B cell (primary cell): ENCODE measurements around the gene FTSJ3. TPM values are rescaled to one million over a fixed set of nuclear protein-coding genes. Genes with fewer than 3 reads are reported as not detected.
A peak's percentile ranks its signal among the peaks of the same experiment; 100 is the strongest.

Experiments
- ATAC-seq: fragments of 200-7000 bp; cut with Tn5 transposase; one replicate; pipeline ENCODE4 v1.10.0; 2021; ENCODE audit warnings: low read depth, mild to moderate bottlenecking, moderate number of reproducible peaks, moderate library complexity
- CTCF ChIA-PET: fragments of 350-600 bp; sonication (Branson Sonifier 250); formaldehyde crosslinking; loops from one replicate; lab custom pipeline; 2021; ENCODE audit warnings: antibody characterized with exemption, inconsistent platforms; lab: Charles Lee
- POLR2A ChIA-PET: fragments of 350-600 bp; sonication (Branson Sonifier 250); formaldehyde crosslinking; loops from one replicate; lab custom pipeline; 2021; ENCODE audit warnings: antibody characterized with exemption; lab: Charles Lee
- DNase-seq: peaks from one replicate; pipeline ENCODE4 v3.0.0; 2013
- H2AFZ ChIP-seq: 2 replicates; pipeline ENCODE4 v1.6.1; 2012; ENCODE audit warnings: mild to moderate bottlenecking, low read depth, low read length; ENCODE audit not compliant: insufficient read depth, poor library complexity, severe bottlenecking
- H3K27ac ChIP-seq, 2 donors: 1 replicate in 1 of 2; 2 replicates in 1 of 2; pipeline ENCODE4 v1.5.1; 2012 to 2013; ENCODE audit warnings: low read length in 2 of 2, mild to moderate bottlenecking in 2 of 2, moderate library complexity in 1 of 2
- H3K27me3 ChIP-seq, 4 experiments: fragments of 200-600 bp in 1 of 4; sonication (generic) in 1 of 4; replicated peaks in 1 of 4; 1 replicate in 2 of 4; 2 replicates in 2 of 4; pipeline versions ENCODE4 v1.6.1 to v1.7.0; 2013 to 2016; ENCODE audit warnings: low read length in 3 of 4, mild to moderate bottlenecking in 2 of 4, mixed read lengths in 1 of 4, moderate library complexity in 1 of 4; ENCODE audit not compliant: insufficient read depth in 4 of 4, control insufficient read depth in 3 of 4; ENCODE audit errors: control extremely low read depth in 1 of 4
- H3K36me3 ChIP-seq, 2 experiments: replicated peaks in 1 of 2; 1 replicate in 1 of 2; 2 replicates in 1 of 2; pipeline versions ENCODE4 v1.6.1 to v1.7.1; 2013; ENCODE audit warnings: low read length in 1 of 2; ENCODE audit not compliant: insufficient read depth in 2 of 2, control insufficient read depth in 1 of 2; ENCODE audit errors: control extremely low read depth in 1 of 2, extremely low read depth in 1 of 2
- H3K4me1 ChIP-seq, 2 donors: fragments of 200-600 bp in 1 of 2; sonication (generic) in 1 of 2; 1 replicate in 1 of 2; 2 replicates in 1 of 2; pipeline versions ENCODE4 v1.5.1 to v1.6.1; 2013 to 2017; ENCODE audit warnings: low read length in 2 of 2; ENCODE audit not compliant: control insufficient read depth in 2 of 2, insufficient read depth in 2 of 2
- H3K4me2 ChIP-seq: replicated peaks from 2 replicates; pipeline ENCODE3; 2012; ENCODE audit warnings: mild to moderate bottlenecking, low read depth, low read length; ENCODE audit not compliant: poor library complexity, severe bottlenecking
- H3K4me3 ChIP-seq, 5 experiments: fragments of 200-600 bp in 1 of 5; sonication (generic) in 1 of 5; 1 replicate in 3 of 5; 2 replicates in 2 of 5; pipeline versions ENCODE4 v1.5.1 to v1.7.0; 2011 to 2016; ENCODE audit warnings: low read length in 4 of 5, mild to moderate bottlenecking in 4 of 5, low read depth in 2 of 5, control low read depth in 1 of 5, moderate library complexity in 1 of 5; ENCODE audit not compliant: insufficient read depth in 1 of 5; ENCODE audit errors: control extremely low read depth in 1 of 5, extremely low read depth in 1 of 5
- H3K79me2 ChIP-seq: fragments of 200-600 bp; sonication (generic); one replicate; pipeline ENCODE4 v1.6.0; 2016; ENCODE audit warnings: low read length; ENCODE audit not compliant: control insufficient read depth, insufficient read depth
- H3K9ac ChIP-seq: fragments of 200-600 bp; sonication (generic); 2 replicates; pipeline ENCODE4 v1.6.1; 2017; ENCODE audit warnings: mild to moderate bottlenecking, low read length, moderate library complexity
- H3K9me3 ChIP-seq, 3 donors: one replicate each; pipeline versions ENCODE4 v1.6.1 to v1.7.1; 2013; ENCODE audit warnings: low read length in 2 of 3; ENCODE audit not compliant: control insufficient read depth in 2 of 3, insufficient read depth in 1 of 3; ENCODE audit errors: control extremely low read depth in 1 of 3
- H4K20me1 ChIP-seq: 2 replicates; pipeline ENCODE4 v1.6.0; 2012; ENCODE audit warnings: mild to moderate bottlenecking, low read length; ENCODE audit not compliant: insufficient read depth, control insufficient read depth, poor library complexity, severe bottlenecking
- H3K27ac Mint-ChIP-seq: one replicate; pipeline ENCODE4 v1.8.0; 2021; ENCODE audit warnings: mixed read lengths
- H3K27me3 Mint-ChIP-seq: one replicate; pipeline ENCODE4 v1.8.0; 2021; ENCODE audit warnings: mixed read lengths
- H3K4me1 Mint-ChIP-seq: one replicate; pipeline ENCODE4 v1.8.0; 2021; ENCODE audit warnings: mixed read lengths
- H3K4me3 Mint-ChIP-seq: one replicate; pipeline ENCODE4 v1.8.0; 2021; ENCODE audit warnings: mixed read lengths
- H3K9me3 Mint-ChIP-seq: one replicate; pipeline ENCODE4 v1.8.0; 2022; ENCODE audit warnings: mixed read lengths; ENCODE audit not compliant: insufficient read depth
- CTCF ChIP-seq: fragments of 200-600 bp; IDR thresholded peaks from one replicate; pipeline ENCODE4 v1.8.0; 2022; ENCODE audit warnings: antibody characterized with exemption, mild to moderate bottlenecking
- EZH2 ChIP-seq: IDR thresholded peaks from 2 replicates; pipeline ENCODE4 v1.6.1; 2012; ENCODE audit warnings: borderline replicate concordance, low read depth, mild to moderate bottlenecking, moderate library complexity, low read length; ENCODE audit not compliant: insufficient read depth, poor library complexity, severe bottlenecking
- WGBS: methylation state at CpG from one replicate; pipeline ENCODE4 v1.1.5; 2013; ENCODE audit warnings: missing lambda C conversion rate; ENCODE audit not compliant: insufficient coverage; 5-methylcytosine and 5-hydroxymethylcytosine counted together
- intact Hi-C: fragments of 100-400 bp; cut with micrococcal nuclease; formaldehyde crosslinking; loops from one replicate; pipeline ENCODE4 v1.10.0; 2022
- polyA plus RNA-seq: library from polyadenylated mRNA; depleted of rRNA; stranded (reverse); fragments of >200 nt; gene quantifications from 2 replicates; pipeline ENCODE4 v1.2.3, GENCODE V29; 2012
- total RNA-seq, 2 donors: library from RNA; stranded (reverse); fragments of 120-200 nt in 1 of 2; gene quantifications; 1 replicate in 1 of 2; 2 replicates in 1 of 2; pipeline versions ENCODE4 v1.2.3 to v1.2.4, GENCODE V29; 2013 to 2022

The FTSJ3 gene
- total and polyA plus RNA-seq, 2 donors (not counting 1 experiment from before 2014, with no cell fraction given): 26.5 to 75.9 TPM

GRCh38 chr17:63820963-63821561 lies 6.4 kb downstream of the FTSJ3 start:
- TF ChIP-seq CTCF (no peak), EZH2 (no peak)
- Histone ChIP-seq H3K36me3 (peaks cover 4 to 95% of the 10 kb centered on the region in 2 experiments), H3K27me3 (no peaks in the 10 kb centered on the region), H3K4me3 (no peak overlapping the region), H3K27ac (peak overlapping the region in 1 of 2 donors; percentile 50), H3K9ac (no peak overlapping the region), H3K4me1 (peaks cover 28 to 39% of the 10 kb centered on the region in 2 donors), H3K79me2 (peaks cover 22% of the 10 kb centered on the region), H3K9me3 (no peaks in the 10 kb centered on the region), H2AFZ (no peak overlapping the region), H4K20me1 (no peaks in the 10 kb centered on the region), H3K4me2 (peak overlapping the region; percentile 17)
- ChIA-PET POLR2A (no interaction called here), CTCF (no interaction called here)
- no peak overlapping the region for H3K4me3 Mint-ChIP-seq
- H3K4me1 Mint-ChIP-seq: peaks cover 42% of the 10 kb centered on the region
- H3K27me3 Mint-ChIP-seq: no peaks in the 10 kb centered on the region
- WGBS: 85% methylated on average over 5 of the region's 10 CpGs
- no peak for ATAC-seq
- peak overlapping the region; percentile 57 for H3K27ac Mint-ChIP-seq
- DNase-seq: no peak
- no peaks in the 10 kb centered on the region for H3K9me3 Mint-ChIP-seq
- intact Hi-C loops: no loop called here

- Histone ChIP-seq H3K9ac (no peak overlapping the region), H3K9me3 (no peaks in the 10 kb centered on the region), H3K36me3 (peaks cover 9 to 96% of the 10 kb centered on the region in 2 experiments), H3K4me3 (no peak overlapping the region), H2AFZ (no peak overlapping the region), H4K20me1 (no peaks in the 10 kb centered on the region), H3K4me1 (peaks cover 18 to 29% of the 10 kb centered on the region in 2 donors), H3K79me2 (peaks cover 10% of the 10 kb centered on the region), H3K4me2 (peak overlapping the region; percentile 14), H3K27me3 (no peaks in the 10 kb centered on the region), H3K27ac (peak overlapping the region in 1 of 2 donors; percentile 37)
- H3K27ac Mint-ChIP-seq: peak overlapping the region; percentile 71
- no peaks in the 10 kb centered on the region for H3K9me3 Mint-ChIP-seq
- no peak overlapping the region for H3K4me3 Mint-ChIP-seq
- ChIA-PET CTCF (no interaction called here), POLR2A (interaction anchor here (0.6 kb wide), 1 partner anchor 1013 kb away, joined by 3 read pairs; no protein-coding TSS in a partner anchor)
- no peak for TF ChIP-seq EZH2
- no peak for TF ChIP-seq CTCF
- H3K27me3 Mint-ChIP-seq: no peaks in the 10 kb centered on the region
- peaks cover 32% of the 10 kb centered on the region for H3K4me1 Mint-ChIP-seq
- WGBS: 73% methylated on average over 11 of the region's 21 CpGs
- ATAC-seq: no peak
- no peak for DNase-seq
- intact Hi-C loops: no loop called here
These were observed 7.6 kb downstream of the FTSJ3 start for GRCh38 chr17:63819585-63820537.
